A673 (cell line): ENCODE results near the gene GIMAP8. TPM values are rescaled to one million over a fixed set of nuclear protein-coding genes. Genes with fewer than 3 reads are reported as not detected.

ENCODE experiments used
- BruUV-seq: library from RNA; stranded (reverse); fragments of 400-500 nt; replicated peaks from 2 replicates; lab custom pipeline; 2021; lab: Mats Ljungman, UMichigan
- CTCF ChIA-PET: fragments of 300-600 bp; sonication (Branson Sonifier 250); formaldehyde crosslinking; loops from one replicate; lab custom pipeline; 2022; ENCODE audit warnings: antibody characterized with exemption; lab: Charles Lee
- POLR2A ChIA-PET: fragments of 300-600 bp; sonication (Branson Sonifier 250); formaldehyde crosslinking; loops from one replicate; lab custom pipeline; 2022; ENCODE audit warnings: antibody characterized with exemption; ENCODE audit not compliant: low non-redundant PET; lab: Charles Lee
- DNase-seq: peaks from one replicate; pipeline ENCODE4 v3.0.0-alpha.2; 2015; ENCODE audit warnings: low spot score
- H3K27ac ChIP-seq: fragments of 200-600 bp; sonication (generic); 2 replicates; pipeline ENCODE4 v1.5.1; 2016; ENCODE audit warnings: mixed run types, low read depth, mild to moderate bottlenecking, mixed read lengths, antibody characterized with exemption, low read length; ENCODE audit not compliant: poor library complexity, severe bottlenecking
- H3K27me3 ChIP-seq: fragments of 200-600 bp; sonication (generic); replicated peaks from 2 replicates; pipeline ENCODE4 v1.6.1; 2017; ENCODE audit warnings: mixed run types, low read depth, mild to moderate bottlenecking, mixed read lengths, antibody characterized with exemption, low read length; ENCODE audit not compliant: insufficient read depth, poor library complexity
- H3K36me3 ChIP-seq: fragments of 200-600 bp; sonication (generic); 2 replicates; pipeline ENCODE4 v1.6.1; 2016; ENCODE audit warnings: mixed run types, mild to moderate bottlenecking, mixed read lengths, antibody characterized with exemption, low read length; ENCODE audit not compliant: insufficient read depth, poor library complexity, severe bottlenecking
- H3K4me1 ChIP-seq: fragments of 200-600 bp; sonication (generic); 2 replicates; pipeline ENCODE4 v1.6.1; 2017; ENCODE audit warnings: mixed run types, mild to moderate bottlenecking, mixed read lengths, antibody characterized with exemption, low read length; ENCODE audit not compliant: insufficient read depth, poor library complexity, severe bottlenecking
- H3K4me3 ChIP-seq: fragments of 200-600 bp; sonication (generic); 2 replicates; pipeline ENCODE4 v1.5.1; 2016; ENCODE audit warnings: low read depth, mixed run types, mild to moderate bottlenecking, mixed read lengths, low read length; ENCODE audit not compliant: poor library complexity, severe bottlenecking
- H3K9me3 ChIP-seq: fragments of 200-600 bp; sonication (generic); 2 replicates; pipeline ENCODE4 v1.6.1; 2016; ENCODE audit warnings: mixed run types, low read depth, mild to moderate bottlenecking, mixed read lengths, antibody characterized with exemption, low read length; ENCODE audit not compliant: poor library complexity, severe bottlenecking
- EZH2 ChIP-seq: fragments of 200-600 bp; sonication (generic); IDR thresholded peaks from 2 replicates; pipeline ENCODE4 v1.6.1; 2017; ENCODE audit warnings: borderline replicate concordance, low read depth, mild to moderate bottlenecking, mixed read lengths, antibody characterized with exemption, low read length; ENCODE audit not compliant: poor library complexity, severe bottlenecking
- intact Hi-C: fragments of 100-400 bp; cut with micrococcal nuclease; formaldehyde crosslinking; loops from one replicate; pipeline ENCODE4 v1.10.0; 2022; ENCODE audit not compliant: unreplicated experiment
- total RNA-seq: library from RNA; stranded (reverse); gene quantifications from 2 replicates; pipeline ENCODE4 v1.2.3, GENCODE V29; 2021
- TF ChIP-seq, protein P1 (sequence below): fragments of 300-800, 200-600 bp; sonication (generic); conservative IDR thresholded peaks from 2 replicates; pipeline ENCODE4 v1.5.1; 2017; ENCODE audit warnings: low read depth, mild to moderate bottlenecking, antibody characterized with exemption, low read length, moderate library complexity, mixed read lengths

Gene GIMAP8
- total RNA-seq, 1 experiment from 2014 or later, result not detected

DNA sequence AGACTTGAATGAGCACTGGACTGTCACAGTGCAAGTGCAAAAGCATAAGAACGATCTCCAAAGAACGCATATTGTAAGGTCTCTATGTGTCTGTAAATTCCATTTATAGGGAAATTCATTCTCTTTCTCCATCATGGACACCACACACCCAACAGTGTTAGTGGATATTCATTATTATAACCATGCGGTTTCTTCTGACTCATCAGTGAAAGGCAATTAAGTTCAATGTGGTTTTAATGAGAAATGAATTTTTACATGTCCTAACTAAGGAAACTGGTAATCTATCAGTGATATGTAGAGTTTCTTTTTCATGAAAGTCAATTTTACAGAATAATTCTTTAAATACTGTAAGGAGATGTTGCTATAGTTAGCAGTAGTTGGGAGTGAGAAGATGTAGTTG lies 25.9 kb downstream of the GIMAP8 start:
- intact Hi-C loops, result no loop called here
- H3K4me3 ChIP-seq, result no peak overlapping the region
- ChIA-PET POLR2A (no interaction called here), CTCF (no interaction called here)
- no peaks in the 10 kb centered on the region for H3K36me3 ChIP-seq
- H3K4me1 ChIP-seq, result no peaks in the 10 kb centered on the region
- TF ChIP-seq, protein P1, sequence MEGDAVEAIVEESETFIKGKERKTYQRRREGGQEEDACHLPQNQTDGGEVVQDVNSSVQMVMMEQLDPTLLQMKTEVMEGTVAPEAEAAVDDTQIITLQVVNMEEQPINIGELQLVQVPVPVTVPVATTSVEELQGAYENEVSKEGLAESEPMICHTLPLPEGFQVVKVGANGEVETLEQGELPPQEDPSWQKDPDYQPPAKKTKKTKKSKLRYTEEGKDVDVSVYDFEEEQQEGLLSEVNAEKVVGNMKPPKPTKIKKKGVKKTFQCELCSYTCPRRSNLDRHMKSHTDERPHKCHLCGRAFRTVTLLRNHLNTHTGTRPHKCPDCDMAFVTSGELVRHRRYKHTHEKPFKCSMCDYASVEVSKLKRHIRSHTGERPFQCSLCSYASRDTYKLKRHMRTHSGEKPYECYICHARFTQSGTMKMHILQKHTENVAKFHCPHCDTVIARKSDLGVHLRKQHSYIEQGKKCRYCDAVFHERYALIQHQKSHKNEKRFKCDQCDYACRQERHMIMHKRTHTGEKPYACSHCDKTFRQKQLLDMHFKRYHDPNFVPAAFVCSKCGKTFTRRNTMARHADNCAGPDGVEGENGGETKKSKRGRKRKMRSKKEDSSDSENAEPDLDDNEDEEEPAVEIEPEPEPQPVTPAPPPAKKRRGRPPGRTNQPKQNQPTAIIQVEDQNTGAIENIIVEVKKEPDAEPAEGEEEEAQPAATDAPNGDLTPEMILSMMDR, result no peak
- no peak for TF ChIP-seq EZH2
- H3K9me3 ChIP-seq, result no peaks in the 10 kb centered on the region
- no peak overlapping the region for H3K27ac ChIP-seq
- no peaks in the 10 kb centered on the region for H3K27me3 ChIP-seq
- BruUV-seq, result no TSS peak
- no peak for DNase-seq

DNA sequence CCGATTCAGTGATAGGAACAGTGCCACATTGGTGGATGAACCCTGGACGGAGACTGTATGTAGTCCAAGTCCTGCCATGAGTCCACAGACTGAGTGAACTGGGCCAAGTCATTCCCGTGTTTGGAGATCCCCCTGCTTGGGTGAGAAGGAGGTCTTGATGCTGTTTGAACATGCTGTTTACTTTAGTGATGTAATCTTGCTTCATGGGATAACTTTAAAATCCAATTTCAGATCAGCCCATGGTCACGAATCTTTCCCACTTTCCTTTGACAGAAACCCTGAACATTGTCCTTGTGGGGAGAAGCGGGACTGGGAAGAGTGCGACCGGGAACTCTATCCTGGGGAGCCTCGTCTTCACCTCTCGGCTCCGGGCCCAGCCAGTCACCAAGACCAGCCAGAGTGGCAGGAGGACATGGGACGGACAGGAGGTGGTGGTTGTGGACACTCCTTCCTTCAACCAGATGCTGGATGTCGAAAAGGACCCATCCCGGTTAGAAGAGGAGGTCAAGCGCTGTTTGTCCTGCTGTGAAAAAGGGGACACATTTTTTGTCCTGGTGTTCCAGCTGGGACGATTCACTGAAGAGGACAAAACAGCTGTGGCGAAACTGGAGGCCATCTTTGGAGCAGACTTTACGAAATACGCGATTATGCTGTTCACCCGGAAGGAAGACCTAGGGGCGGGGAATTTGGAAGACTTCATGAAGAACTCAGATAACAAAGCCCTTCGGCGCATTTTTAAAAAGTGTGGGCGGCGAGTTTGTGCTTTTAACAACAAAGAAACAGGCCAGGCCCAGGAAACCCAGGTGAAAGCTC lies 26.6 kb downstream of the GIMAP8 start:
- ChIA-PET CTCF (no interaction called here), POLR2A (no interaction called here)
- Histone ChIP-seq H3K27me3 (no peaks in the 10 kb centered on the region), H3K9me3 (no peaks in the 10 kb centered on the region), H3K27ac (no peak overlapping the region), H3K4me3 (no peak overlapping the region), H3K36me3 (no peaks in the 10 kb centered on the region), H3K4me1 (no peaks in the 10 kb centered on the region)
- TF ChIP-seq, protein P1, result no peak
- TF ChIP-seq EZH2, result no peak
- no TSS peak for BruUV-seq
- intact Hi-C loops, result no loop called here
- no peak for DNase-seq

DNA sequence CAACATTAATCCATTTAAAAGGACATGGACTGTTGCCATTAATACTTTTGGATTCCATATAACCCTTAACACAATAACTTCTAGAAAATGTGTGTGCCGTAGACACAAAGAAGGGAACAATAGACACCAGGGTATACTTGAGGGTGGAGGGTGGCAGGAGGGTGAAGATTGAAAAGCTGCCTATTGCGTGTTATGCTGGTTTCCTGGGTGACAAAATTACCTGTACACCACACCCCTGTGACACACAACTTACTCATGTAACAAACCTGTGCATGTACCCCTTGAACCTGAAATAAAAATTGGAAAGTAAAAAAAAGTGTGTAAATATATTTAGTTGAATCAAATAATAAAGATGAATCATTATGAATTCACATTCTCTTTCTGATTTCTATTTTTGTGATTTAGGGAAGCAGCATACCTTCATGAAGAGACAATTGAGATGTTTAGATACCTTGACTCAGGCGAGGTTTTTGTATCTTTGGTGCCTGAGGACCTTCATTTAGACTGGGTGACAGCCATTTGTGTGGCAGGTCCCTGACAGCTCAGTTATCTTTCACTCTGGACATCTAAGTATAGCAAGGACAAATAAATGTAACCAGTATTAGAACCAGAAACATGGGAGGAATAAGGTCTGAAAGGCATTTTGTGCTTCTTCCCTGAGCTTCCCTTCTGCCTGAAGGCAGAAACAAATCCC lies 28.7 kb downstream of the GIMAP8 start:
- POLR2A ChIA-PET, result no interaction called here
- no peak overlapping the region for H3K27ac ChIP-seq
- no peak for DNase-seq

More for the DNA sequence above, 28.7 kb downstream of the GIMAP8 start:
- Histone ChIP-seq H3K36me3 (no peaks in the 10 kb centered on the region), H3K27me3 (no peaks in the 10 kb centered on the region), H3K4me1 (no peaks in the 10 kb centered on the region), H3K9me3 (no peaks in the 10 kb centered on the region), H3K4me3 (no peak overlapping the region)
- TF ChIP-seq EZH2, result no peak
- TF ChIP-seq, protein P1, result no peak
- CTCF ChIA-PET, result no interaction called here
- intact Hi-C loops, result no loop called here
- no TSS peak for BruUV-seq
